Amygdala (tissue), 56 donors: Measurements from ENCODE around the gene NAGLU.
A peak's percentile ranks its signal among the peaks of the same experiment; 100 is the strongest.
"Not testable (repeated sequence)": the region's sequence is repeated elsewhere in the genome, so short reads cannot be mapped to it uniquely, and the experiment has no call there.

ENCODE experiments used
- DNase-seq, 56 donors: peaks; one replicate each; lab custom pipeline; 2025; lab: John Stamatoyannopoulos, UW

The NAGLU gene

GRCh38 chr17:42543190-42544079, 7.4 kb downstream of the NAGLU start:
- DNase-seq: peak in 22 of 56 donors; percentile 8 to 65 (median 38)

DNA sequence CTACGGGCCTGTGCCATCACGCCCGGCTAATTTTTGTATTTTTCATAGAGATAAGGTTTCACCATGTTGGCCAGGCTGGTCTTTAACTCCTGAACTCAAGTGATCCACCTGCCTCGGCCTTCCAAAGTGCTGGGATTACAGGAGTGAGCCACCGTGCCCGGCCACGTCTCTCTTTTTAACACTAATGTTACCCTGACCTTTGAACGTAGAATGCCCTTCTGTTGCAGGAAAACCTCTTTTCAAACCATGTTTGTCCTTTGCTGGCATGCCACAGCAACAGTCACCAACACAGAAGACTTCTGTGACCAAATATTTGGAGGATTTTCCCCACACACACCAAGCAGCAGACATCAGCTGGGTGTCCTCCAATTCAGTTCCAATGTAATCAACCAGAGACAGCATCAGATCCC, 8.8 kb downstream of the NAGLU start:
- DNase-seq: no peak

GRCh38 chr17:42545755-42546505, 9.9 kb downstream of the NAGLU start:
- DNase-seq: not testable (repeated sequence)

DNA sequence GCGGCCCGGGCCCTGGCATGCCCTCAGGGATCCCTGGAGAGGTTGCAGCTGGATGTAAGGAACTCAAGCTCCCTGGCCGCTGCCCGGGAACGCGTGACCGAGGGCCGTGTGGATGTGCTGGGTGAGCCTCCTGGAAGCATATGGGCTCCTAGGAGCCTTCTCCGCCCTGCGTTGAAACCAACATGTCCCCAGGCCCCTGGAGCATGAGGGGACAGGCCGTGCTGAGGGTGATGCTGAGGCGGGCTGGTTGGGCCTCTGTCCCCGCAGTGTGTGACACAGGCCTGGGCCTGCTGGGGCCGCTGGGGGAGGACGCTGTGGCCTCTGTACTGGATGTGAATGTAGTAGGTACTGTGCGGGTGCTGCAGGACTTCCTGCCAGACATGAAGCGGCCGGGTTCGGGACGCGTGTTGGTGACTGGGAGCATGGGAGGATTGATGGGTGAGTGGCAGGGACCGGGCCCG, 11.0 kb downstream of the NAGLU start:
- DNase-seq: no peak

- no peak for DNase-seq
Measured at GRCh38 chr17:42547698-42548069, 11.6 kb downstream of the NAGLU start.

- no peak for DNase-seq
Measured at GRCh38 chr17:42548070-42548837, 12.2 kb downstream of the NAGLU start.

GRCh38 chr17:42548993-42549755, 13.1 kb downstream of the NAGLU start:
- no peak for DNase-seq

DNA sequence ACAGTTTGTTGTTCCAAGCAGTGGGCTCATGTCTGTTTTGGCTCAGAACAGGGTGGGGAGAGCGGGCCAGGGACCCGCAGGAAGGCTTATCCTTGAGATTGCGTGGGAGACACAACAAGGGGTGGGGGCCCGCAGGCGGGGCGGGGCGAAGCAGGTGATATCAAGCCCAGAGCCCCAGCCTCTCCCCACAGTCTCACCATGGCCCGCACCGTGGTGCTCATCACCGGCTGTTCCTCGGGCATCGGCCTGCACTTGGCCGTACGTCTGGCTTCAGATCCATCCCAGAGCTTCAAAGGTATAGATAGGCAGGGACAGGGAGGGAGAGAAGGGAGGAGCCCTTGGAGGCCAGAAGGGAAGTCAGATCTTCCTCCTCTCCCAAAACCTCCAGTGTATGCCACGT, 16.7 kb downstream of the NAGLU start, which contains the start of gene HSD17B1:
Gene HSD17B1 (plus strand): TSS at position 188 of the 400 bp plus-strand sequence. CDS start 11 bp downstream, at position 199.
- not testable (repeated sequence) for DNase-seq

- DNase-seq: no peak
Measured at GRCh38 chr17:42553161-42553818, 17.2 kb downstream of the NAGLU start.

GRCh38 chr17:42553866-42554249, 17.8 kb downstream of the NAGLU start:
- peak in 1 of 56 donors; percentile 26 for DNase-seq

DNA sequence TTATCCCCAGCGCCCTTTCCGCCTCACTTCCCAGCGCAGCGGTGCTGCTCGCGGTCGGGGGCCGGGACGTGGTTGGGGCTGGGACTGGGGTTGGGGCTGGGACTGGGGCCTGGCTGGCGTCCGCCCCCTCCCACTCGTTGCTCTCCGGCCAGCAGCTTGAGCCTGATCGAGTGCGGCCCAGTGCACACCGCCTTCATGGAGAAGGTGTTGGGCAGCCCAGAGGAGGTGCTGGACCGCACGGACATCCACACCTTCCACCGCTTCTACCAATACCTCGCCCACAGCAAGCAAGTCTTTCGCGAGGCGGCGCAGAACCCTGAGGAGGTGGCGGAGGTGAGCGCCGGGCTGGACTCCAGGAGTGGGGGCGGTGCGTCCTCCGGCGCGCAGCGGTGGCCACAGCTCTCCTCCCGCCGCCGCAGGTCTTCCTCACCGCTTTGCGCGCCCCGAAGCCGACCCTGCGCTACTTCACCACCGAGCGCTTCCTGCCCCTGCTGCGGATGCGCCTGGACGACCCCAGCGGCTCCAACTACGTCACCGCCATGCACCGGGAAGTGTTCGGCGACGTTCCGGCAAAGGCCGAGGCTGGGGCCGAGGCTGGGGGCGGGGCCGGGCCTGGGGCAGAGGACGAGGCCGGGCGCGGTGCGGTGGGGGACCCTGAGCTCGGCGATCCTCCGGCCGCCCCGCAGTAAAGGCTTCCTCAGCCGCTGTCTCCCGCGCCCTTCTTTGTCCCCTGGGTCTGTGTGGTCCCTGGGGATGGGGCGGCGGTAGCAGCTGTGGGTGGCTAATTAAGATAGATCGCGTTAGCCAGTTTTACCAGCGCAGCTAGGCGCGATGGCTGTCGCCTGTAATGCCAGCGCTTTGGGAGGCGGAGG, 18.4 kb downstream of the NAGLU start:
- peak in 51 of 56 donors; percentile 38 to 88 (median 73) for DNase-seq

GRCh38 chr17:42555122-42555622, 19.1 kb downstream of the NAGLU start:
- DNase-seq: no peak

DNA sequence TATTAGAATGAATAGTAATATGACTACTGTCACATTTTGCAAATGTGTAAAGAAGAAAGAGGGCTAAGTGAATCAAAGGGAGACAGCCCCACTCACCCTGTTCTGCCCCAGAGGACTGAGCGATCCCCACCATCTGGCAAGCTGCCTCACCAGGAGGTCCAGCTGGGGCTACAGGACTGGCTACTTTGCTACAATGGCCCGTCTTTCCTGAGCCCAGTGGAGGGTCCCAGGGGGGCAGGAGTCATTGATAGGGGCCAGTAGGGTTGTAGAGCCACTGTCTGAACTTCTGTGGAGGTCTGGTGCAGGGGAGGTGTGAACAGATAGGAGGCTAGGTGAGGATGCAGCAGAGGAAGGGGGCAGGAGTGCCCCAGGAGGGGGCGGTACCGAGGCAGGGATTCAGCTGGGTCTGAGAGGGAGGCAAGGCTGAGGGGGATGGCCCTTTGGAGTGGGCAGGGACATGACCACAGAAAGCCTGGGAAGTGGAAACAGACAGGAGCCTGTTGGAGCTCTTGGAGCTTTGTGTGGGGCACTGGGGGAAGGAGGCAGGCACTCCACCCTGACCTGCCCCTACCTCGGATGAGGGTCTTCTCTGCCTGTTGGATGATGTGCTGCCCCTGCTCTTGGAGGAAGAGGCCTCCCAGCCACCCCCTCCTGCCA, 20.0 kb downstream of the NAGLU start:
- not testable (repeated sequence) for DNase-seq

DNA sequence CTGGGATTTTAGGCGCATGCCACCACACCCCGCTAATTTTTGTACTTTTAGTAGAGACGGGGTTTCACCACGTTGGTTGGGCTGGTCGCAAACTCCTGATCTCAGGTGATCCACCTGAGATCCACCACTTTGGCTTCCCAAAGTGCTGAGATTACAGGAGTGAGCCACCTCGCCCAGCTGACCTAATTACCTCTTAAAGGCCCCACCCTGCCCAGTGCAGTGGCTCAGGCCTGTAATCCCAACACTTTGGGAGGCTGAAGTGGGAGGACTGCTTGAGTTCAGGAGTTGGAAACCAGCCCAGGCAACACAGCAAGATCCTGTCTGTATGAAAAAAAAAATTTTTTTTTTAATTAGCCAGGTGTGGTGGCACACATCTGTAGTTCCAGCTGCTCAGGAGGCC, 23.0 kb downstream of the NAGLU start:
- no peak for DNase-seq

DNA sequence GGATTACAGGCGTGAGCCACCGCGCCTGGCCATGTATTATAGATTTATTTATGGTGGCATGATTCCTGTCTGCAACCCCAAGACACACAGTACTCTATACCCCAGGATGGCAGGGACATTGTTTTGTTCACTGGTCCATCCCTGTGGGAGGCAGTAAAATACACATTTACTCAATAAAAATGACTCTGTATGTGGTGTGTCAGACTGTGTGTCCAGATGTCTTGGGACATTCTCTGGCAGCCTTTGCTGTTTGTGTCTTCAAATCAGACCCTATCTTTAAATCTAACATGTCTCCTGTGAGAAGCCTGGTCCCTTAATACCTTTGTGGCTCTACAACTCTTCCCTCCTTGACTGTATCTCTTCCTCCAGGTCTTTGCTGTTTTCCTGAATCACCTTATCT, 24.2 kb downstream of the NAGLU start:
- no peak for DNase-seq

DNA sequence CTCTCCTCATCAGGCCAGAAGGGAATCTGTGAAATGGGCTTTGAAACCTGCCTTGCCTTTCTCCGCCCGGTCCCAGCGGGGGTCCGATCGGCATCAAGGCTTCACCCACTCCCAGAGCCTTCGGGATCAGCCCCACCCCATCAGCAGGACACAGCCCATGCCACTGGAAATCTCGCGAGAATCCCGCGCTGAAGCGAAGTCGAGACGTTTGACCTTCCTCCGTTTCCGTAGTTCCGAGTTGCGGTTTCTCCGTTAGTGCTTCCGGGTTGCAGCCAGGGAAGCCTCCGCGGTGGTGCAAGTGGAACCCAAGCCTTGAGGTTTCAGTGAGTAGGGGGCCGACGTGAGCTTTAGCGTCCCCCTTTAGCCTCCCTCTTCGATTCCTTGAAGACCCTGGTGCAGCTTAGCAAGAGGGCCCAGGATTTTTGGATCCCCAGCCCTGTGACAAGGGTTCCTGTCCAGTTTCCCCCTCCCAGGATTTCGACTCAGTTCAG, 25.9 kb downstream of the NAGLU start, which contains the start of gene COASY:
Gene COASY (plus strand): TSS at position 252 of the 491 bp plus-strand sequence. CDS start 475 bp downstream, outside the sequence.
- DNase-seq: peak; percentile 47 to 95 (median 88)
